ENCODE data around the gene ANKRD55. TPM values are rescaled to one million over a fixed set of nuclear protein-coding genes. Genes with fewer than 3 reads are reported as not detected.

Gene ANKRD55
- total RNA-seq, 4 donors from 2014 or later: 0.44 to 0.46 TPM; not detected in 2

- no peak for TF ChIP-seq CTCF (IDR thresholded peaks at IDR 0.05)
- DNase-seq (ENCODE audit: low spot score) (no peak), ATAC-seq (ENCODE audit: low FRiP score) (no peak)
These were observed 85.4 kb downstream of the ANKRD55 start for GRCh38 chr5:56147659-56148230.

GRCh38 chr5:56147106-56147505 lies 86.0 kb downstream of the ANKRD55 start:
- DNase-seq (ENCODE audit: low spot score) (no peak), ATAC-seq (ENCODE audit: low FRiP score) (no peak)
- no peak for TF ChIP-seq CTCF (IDR thresholded peaks at IDR 0.05)

GRCh38 chr5:56146674-56147073 lies 86.5 kb downstream of the ANKRD55 start:
- no peak for ATAC-seq (ENCODE audit: low FRiP score)
- no peak for TF ChIP-seq CTCF (IDR thresholded peaks at IDR 0.05)
- no peak for DNase-seq (ENCODE audit: low spot score)

- no peak for TF ChIP-seq CTCF (IDR thresholded peaks at IDR 0.05)
- DNase-seq (ENCODE audit: low spot score) (no peak), ATAC-seq (ENCODE audit: low FRiP score) (no peak)
These were observed 87.6 kb downstream of the ANKRD55 start for GRCh38 chr5:56145511-56145910.

- no peak for ATAC-seq (ENCODE audit: low FRiP score)
- no peak for TF ChIP-seq CTCF (IDR thresholded peaks at IDR 0.05)
- no peak for DNase-seq (ENCODE audit: low spot score)
These were observed 88.0 kb downstream of the ANKRD55 start for GRCh38 chr5:56145106-56145505.

GRCh38 chr5:56144211-56144610 lies 88.9 kb downstream of the ANKRD55 start:
- ATAC-seq (ENCODE audit: low FRiP score): no peak
- TF ChIP-seq CTCF (IDR thresholded peaks at IDR 0.05): no peak
- DNase-seq (ENCODE audit: low spot score): no peak

GRCh38 chr5:56143373-56143714 lies 89.8 kb downstream of the ANKRD55 start:
- ATAC-seq (ENCODE audit: low FRiP score) (no peak), DNase-seq (ENCODE audit: low spot score) (no peak)
- TF ChIP-seq CTCF (IDR thresholded peaks at IDR 0.05): no peak
